Islet precursor cell (in vitro differentiated cells): ENCODE measurements around the gene PPM1H.

Source experiments
- DNase-seq: peaks from one replicate; pipeline ENCODE4 v3.0.0-alpha.2; 2018

PPM1H gene

GRCh38 chr12:62631471-62632410 is 303.2 kb downstream of the PPM1H start:
- DNase-seq: peak; percentile 87

- DNase-seq: no peak
Measured at GRCh38 chr12:62629971-62630739, 304.8 kb downstream of the PPM1H start.

DNA sequence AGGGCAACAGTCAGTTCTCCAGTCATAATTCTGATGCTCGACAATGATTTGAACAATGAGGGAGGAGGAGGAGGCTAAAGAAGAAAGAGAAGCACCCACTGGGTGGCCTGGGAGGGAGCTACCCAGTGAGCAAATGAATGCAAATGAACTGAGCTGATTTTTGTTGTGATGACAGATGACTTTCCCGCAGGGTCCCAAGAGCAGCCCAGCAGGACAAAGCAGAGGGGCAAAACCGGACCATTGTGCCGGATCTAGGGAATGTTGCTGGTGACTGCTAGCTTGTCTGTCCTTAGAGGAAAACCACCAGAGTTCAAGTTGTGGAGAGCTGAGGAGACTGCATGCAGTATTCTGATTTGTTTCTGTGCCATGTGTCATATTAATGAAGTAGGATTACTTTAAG is 305.5 kb downstream of the PPM1H start:
- no peak for DNase-seq

DNA sequence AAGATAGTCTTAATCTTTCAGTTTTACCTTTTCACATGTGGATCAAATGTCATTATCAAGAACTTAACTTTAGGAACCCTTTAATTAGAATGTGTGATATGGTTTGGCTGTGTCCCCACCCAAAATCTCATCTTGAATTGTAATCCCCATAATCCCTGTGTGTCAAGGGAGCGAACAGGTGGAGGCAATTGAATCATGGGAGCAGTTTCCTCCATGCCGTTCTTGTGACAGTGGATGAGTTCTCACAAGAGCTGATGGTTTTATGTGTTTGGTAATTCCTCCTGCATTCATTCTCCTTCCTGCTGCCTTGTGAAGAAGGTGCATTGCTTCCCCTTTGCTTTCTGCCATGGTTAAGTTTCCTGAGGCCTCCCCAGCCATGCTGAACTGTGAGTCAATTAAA is 307.8 kb downstream of the PPM1H start:
- DNase-seq: no peak

- no peak for DNase-seq
Measured at GRCh38 chr12:62625228-62625627, 309.7 kb downstream of the PPM1H start.

- DNase-seq: no peak
Measured at GRCh38 chr12:62622177-62622576, 312.8 kb downstream of the PPM1H start.

DNA sequence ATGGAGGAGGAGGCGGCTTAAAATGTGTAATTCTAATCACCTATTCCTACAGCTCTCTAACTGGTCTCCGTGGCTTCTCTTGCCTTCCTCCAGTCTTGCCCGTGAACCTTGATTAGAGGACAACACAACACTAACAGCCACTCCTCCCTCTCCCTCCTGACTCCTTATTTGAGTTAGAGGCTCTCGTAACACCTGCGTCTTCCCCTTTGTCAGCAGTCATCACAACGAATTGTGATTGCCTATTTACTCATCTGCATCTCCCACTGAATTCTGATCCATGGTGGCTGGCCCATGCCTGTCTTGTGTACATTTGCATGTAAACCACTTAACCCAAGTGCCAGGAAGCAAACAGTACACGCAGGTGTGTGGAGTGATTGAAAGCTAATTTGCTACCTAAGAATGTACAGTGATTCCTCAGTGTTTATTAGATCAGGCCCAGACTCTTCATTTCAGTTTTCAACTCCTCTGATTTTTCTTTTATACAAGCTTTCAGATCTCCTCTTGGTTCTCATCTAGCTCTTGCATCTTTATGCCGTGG is 313.8 kb downstream of the PPM1H start:
- no peak for DNase-seq

DNA sequence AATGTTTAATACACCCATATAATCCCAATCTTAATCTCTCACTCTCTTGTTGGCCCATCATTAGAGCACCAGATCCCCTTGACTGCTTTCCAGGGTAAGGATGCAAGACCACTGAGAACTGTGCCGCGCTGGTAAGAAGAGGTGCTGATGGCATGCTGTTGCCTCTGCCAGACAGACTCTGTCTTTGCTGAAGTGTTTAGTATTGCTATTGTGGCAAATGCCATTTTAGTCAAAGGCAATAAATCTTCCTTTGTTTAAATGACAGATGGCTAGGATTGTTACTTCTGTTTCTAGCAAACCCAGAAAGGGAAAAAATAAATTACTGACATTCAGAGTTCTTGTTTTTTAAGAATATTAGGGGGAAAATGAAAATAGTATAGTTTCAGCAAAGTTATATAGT is 316.0 kb downstream of the PPM1H start:
- DNase-seq: no peak

GRCh38 chr12:62618319-62618718 is 316.6 kb downstream of the PPM1H start:
- no peak for DNase-seq

GRCh38 chr12:62613081-62613480 is 321.9 kb downstream of the PPM1H start:
- no peak for DNase-seq

DNA sequence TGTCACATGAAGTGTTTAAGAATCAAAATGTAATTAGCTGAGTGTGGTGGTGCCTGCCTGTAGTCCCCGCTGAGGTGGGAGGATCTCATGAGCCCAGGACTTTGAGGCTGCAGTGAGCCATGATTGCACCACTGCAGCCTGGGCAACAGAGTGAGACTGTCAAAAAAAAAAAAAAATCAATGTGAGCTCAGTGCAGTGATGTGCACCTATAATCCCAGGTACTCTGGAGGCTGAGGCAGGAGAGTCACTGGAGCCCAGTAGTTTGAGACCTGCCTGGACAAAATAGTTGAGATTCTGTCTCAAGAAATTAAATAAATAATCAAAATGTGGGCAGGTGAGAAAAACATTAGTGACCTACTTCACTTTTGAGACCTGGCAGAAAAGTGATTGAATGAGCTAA is 328.3 kb downstream of the PPM1H start:
- no peak for DNase-seq

GRCh38 chr12:62605981-62606380 is 329.0 kb downstream of the PPM1H start:
- no peak for DNase-seq

GRCh38 chr12:62604871-62605270 is 330.1 kb downstream of the PPM1H start:
- no peak for DNase-seq

GRCh38 chr12:62604373-62604772 is 330.6 kb downstream of the PPM1H start:
- no peak for DNase-seq

GRCh38 chr12:62603811-62604098 is 331.2 kb downstream of the PPM1H start:
- no peak for DNase-seq

DNA sequence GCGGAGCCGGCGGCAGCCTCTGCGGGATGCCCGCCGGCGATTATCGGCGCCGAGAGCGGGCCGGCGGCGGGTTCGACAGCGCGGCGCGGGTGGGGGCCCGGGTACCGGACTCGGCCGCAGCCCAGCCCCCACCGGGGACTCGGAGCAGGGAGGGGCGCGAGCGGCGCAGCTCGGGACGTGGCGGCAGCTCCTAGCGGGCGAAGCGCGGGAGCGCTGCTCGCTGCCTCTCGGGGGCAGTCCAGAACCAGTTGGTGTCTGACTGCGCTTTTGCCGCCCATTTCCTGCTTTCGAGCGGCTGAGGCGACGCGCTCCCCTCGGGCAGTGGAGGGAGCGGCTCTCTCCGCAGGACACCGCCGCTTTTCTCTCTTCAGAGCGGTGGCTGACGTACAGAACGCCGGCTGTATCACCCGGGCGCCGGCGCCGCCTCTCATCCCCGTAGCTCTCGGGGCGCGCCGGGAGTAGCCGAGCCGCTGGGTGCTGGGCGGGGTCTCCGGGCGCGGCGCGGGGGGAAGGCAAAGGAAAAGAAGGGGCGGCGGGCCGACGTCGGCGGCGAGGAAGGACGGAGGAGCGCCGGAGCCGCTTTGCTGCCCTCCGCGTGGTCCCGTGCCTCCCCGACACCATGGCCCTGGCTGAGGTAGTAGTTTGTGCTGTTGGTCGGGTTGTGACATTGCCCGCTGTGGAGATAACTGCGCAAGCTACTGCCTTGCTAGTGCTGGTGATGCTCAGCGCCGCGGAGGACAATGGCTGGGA is 331.7 kb downstream of the PPM1H start:
- peak; percentile 95 for DNase-seq

DNA sequence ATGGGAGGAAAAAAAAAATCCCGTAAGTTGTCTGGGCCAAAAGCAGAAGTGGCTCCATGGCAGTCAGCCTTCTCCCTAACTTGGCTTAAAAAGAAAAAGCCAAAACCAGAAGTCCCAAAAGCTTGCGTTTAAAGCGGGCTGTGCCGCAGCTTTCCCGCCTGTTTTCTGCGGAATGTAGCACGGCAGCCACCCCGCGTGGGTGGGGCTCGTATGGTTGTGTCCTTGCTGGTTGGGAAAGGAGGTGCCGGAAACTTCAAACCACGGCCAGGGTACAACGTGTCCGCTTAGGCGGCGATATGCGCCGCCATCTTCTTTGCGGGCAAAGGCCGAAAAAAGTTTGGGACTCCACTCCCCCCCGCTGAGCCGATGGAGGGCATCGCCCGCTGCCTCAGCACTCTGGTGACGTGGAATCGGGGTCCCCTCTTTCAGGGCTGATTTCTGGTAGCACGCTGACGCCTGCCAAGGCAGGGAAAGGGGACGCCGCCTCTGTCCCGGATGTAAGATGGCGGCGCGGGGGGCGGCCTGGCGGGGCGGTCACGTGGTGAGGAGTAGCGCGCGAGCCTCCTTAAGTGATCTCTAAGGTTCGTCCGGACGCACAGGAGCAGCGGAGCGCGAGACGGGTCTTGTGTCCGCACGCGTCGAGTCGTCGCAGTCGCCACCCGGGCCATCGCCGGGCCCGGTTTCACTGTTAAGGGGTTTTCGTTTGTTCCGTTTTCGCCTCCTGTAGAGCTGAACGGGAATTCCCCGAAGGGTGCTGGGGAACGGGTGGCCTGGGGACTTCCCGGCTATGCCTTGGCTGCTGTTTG is 332.5 kb downstream of the PPM1H start:
- DNase-seq: peak; percentile 96

DNA sequence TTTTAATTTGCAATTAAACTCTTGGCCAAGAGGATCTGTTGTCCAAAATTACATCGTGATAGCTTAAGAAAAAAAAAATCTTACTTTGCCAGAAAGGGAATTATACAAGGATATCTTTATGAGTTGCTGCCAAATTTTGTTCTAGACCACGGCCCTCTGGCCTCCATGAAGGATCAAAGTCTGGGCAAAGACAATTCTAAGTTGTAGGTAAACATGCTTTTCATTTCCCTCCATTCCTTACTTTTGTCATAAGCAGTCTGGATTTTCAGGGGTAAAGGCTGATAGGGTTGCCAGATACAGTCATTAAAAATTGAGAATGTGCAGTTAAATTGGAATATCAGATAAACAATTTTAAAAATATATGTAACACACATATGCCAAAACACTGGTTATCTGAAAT is 333.2 kb downstream of the PPM1H start:
- no peak for DNase-seq

- DNase-seq: no peak
Measured at GRCh38 chr12:62599854-62600437, 335.0 kb downstream of the PPM1H start.

- DNase-seq: no peak
Measured at GRCh38 chr12:62598846-62599245, 336.1 kb downstream of the PPM1H start.

DNA sequence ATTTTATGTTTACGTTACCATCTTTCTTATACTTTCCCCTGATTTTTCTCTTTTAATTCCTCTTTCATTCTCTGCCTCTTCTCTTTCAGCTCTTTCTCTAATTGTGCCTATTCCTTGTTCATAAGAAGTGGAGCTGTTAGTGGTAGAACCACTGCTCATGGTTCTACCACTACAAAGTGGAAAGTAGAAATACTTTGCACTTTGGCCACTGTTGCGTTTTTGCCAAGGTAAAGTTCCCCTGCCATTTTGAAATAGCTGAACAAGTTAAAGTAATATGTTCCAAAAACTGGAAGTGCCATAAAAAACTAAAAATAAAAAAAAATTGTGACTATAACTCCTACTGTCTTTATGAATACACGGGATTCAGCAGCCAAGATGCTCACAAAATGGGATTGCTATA is 337.7 kb downstream of the PPM1H start:
- DNase-seq: no peak
